ENCODE measurements around the gene SOX4. TPM values are rescaled to one million over a fixed set of nuclear protein-coding genes. Genes with fewer than 3 reads are reported as not detected.

SOX4 gene
- total RNA-seq = 17.5 and 29.0 TPM in 2 replicates

DNA sequence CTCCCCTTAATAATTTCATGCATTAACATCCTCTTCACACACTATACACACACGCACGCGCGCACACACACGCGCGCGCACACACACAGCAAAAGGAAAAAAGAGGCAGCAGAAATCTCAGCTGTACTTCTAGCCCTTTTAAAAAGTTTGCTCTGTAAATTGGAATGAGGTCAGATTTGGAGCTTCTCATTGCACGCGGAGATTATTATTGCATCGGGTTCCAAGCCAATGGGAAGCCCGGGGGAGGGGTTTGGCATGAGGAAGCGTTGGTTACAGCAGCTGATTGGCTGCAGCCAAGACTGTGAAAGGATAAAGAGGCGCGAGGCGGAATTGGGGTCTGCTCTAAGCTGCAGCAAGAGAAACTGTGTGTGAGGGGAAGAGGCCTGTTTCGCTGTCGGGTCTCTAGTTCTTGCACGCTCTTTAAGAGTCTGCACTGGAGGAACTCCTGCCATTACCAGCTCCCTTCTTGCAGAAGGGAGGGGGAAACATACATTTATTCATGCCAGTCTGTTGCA lies at the start of gene SOX4:
SOX4 (plus strand) TSS at position 340 of the 515 bp plus-strand sequence. CDS start 784 bp downstream, outside the sequence.

